ENCODE results near the gene ARSB.
"Not testable (repeated sequence)": the region's sequence is repeated elsewhere in the genome, so short reads cannot be mapped to it uniquely, and the experiment has no call there.

ARSB gene

DNA sequence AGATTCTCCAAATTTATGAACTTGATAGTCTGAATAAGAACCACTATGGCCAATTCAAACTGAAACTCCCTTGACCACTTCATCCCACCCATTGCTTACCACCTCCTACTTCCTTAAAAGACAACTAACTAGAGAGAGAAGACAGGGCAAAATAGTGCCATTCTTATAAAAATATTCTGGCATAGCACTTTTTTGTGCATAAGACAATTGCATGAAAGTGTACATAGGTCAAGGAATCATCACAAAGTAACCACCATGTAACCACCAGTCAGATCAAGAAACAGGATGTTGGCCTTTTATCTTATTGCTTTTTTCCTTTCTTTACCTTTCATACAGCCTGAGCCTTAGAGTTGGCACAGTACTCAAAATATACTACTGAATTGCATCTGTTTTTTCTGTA, 8.1 kb upstream of the ARSB start:
- no peak for DNase-seq

DNA sequence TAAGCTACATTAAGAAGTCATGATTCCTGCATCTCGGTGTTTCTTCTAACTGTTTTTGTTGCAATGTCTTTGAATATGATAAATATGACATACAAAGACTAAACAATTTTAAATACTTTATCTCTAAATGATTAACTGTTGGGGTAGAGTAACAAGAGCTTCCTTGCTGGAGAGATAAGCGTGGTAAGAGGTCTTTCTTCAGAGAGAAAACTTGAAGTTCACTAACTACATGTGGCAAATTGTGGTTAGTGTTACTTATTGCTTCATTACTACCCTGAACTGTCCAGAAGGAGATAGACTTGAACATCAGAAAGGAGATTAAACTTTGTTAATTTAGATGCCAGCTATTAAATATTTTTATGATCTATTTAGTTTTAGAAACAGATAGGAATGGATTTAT, 7.0 kb upstream of the ARSB start:
- DNase-seq = no peak

DNA sequence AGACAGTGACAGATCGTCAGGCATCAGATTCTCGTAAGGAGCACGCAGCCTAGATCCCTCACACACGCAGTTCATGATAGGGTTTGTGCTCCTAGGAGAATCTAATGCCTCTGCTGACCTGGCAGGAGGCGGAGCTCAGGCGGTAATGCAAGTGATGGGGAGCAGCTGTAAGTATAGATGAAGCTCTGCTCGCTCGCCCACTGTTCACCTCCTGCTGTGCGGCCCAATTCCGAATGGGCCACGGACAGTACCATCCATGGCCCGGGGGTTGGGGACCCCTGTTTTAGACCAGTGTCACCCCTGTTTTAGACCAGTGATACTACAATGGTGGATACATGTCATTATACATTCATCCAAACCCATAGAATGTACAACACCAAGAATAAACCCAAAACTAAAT, 4.0 kb upstream of the ARSB start:
- no peak for DNase-seq

DNA sequence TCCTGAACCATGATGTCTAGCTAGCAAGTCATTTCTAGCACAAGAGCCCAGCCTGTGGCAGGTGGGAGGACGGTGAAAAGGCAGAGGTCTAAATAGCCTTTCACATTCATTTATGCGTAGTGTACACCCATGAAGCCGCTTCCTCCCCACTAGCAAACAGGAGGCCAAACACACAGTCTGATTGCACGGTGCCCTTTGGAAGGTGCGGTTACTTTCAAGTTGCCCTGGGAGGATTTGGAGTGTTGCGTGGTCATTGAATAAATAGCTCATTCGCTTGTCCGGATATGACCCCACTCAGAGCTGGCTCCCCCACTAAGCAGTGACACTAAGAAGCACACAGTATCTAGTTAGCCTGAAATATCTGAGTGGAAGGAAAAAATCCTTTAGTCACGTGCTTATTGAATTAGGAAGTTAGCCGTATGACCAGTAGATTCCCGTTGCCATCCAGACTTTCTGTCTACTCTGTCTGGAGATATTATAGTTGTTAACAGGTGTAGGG, 664 bp upstream of the ARSB start:
- no peak for DNase-seq

DNA sequence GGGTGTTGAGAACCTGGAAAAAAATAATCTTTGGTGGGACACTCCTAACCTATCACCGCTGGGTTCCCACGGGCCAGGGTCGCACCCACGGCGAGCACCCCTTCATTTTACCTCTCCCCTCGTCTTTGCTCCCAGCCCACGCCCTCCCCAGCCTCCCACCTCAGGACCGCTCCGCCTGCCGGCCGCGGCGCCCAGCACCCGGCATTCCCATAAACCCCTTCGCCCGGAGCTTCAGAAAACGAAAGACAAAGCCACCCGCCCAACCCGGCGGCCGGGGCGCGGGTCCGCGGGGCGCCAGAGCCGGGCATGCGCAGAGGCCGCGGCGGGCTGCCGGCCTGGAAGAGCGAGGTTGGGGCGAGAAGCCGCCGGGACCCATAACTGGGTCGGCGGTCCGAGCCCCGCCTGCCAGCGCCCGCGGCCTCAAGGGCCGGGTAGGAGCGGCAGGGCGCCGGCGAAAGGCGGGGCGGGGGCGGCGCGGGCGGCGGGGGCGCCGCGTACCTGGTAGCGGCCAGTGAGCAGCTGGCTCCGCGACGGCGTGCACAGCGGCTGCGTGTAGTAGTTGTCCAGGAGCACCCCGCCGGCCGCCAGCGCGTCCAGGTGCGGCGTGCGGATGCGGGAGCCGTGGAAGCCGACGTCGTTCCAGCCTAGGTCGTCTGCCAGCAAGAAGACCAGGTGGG, 533 bp downstream of the ARSB start:
- DNase-seq = peak; percentile 41

DNA sequence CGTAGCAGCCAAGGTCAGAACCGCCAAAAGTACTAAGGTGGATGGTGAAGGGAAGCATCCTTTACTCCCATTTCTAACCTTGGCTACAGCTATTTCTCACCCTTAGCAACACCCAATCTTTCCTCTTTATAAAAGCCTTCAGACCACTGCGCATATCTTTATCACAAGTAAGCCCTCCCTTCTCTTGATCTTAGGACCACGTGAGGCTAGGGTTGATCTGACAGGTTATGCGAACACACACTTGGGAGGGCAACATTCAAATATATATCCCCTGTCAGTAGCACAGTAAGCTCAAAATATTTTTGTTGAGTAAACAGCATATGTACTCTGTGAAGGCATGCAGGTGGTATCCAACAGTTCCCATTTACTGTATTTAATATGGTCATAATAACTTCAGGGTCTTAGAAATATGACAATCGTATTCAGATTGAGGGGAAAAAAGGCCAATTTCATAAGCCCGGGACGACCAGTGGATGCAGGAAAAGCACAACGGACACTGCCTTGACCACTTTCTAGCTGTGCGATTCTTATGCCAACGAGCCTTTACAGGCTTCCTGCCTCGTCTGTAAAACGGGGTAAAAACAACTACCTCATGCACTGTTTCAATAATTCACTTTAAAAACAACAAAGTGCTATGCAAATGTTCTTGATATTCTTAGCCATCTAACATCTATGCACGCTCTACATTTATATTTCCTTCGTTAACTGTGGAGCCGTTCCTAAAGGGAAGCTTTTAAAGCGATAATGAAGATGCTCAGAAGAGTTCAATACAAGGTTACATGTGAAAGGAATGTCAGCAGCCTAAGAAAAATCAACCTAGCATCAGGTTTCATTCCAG, 1.3 kb downstream of the ARSB start:
- DNase-seq = no peak

DNA sequence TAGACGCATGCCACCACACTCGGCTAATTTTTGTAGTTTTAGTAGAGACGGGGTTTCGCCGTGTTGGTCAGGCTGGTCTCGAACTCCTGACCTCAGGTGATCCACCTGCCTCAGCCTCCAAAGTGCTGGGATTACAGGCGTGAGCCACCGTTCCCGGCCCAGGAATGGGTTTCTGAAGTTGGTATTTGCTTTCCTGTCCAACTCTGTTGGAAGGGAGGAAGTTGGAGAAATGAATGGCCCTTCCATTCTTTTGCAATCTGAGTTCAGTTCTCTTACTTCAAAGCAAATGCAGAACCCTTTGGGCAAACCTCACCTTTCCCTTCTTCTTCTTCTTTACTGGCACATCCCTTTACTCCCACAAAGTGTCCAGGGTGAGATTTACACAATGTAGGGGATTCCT, 1.9 kb downstream of the ARSB start:
- DNase-seq = not testable (repeated sequence)

DNA sequence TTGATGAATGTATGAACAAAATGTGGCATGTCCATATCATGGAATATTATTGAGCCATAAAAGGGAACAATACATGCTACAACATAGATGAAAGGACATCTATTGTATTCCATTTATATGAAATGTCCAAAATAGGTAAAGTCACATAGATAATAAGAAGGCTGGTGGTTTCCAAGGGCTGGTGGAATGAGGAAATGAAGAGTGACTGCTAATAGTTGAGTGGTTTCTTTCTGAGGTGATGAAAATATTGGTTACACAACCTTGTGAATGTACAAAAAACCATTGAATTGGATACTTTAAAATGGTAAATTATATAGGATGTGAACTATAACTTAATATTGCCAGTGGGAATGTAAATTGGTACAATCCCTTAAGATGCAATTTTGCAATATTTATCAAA, 5.2 kb downstream of the ARSB start:
- no peak for DNase-seq

DNA sequence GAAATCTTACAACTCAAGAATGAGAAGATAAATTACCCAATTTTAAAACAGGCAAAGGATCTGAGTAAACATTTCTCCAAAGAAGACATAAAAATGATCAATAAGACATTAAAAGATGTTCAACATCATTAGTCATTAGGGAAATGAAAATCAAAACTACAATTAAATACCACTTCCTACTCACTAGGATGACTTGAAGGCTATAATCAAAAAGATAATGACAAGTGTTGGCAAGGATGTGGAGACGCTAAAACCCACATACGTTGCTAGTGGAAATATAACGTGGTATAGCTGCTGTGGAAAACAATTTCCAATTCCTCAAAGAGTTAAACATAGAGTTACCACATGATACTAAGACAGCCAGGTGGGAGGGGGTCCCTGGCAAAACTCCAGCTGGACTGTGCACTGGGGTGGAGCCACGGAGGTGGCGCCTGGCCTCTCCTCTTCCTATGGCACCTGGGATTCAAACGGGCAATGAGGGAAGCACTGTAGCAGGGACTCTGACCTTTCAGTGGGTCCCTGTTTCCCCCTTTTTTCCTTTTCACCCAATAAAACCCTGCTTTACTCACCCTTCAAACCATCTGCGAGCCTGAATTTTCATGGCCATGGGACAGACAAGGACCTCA, 5.9 kb downstream of the ARSB start:
- DNase-seq = no peak

DNA sequence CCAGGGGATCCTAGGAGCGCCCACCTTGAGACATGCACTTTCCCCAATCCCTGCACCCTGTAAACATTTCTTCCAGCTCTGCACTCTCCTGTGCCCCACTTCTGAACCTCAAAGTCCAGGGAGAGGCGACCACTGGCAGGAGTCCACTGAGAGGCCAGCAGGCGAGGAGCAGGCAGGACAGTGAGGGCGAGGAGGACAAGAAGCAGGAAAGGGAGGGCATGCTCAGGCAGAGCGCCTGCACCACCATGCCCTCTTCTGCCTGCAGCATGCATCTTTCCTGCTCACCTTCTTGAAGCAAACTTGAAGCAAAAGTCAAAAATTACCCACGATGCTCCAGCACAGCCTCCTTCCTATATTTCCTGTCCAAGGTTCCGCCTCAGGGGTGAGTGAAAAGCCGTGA, 10.1 kb downstream of the ARSB start:
- no peak for DNase-seq

DNA sequence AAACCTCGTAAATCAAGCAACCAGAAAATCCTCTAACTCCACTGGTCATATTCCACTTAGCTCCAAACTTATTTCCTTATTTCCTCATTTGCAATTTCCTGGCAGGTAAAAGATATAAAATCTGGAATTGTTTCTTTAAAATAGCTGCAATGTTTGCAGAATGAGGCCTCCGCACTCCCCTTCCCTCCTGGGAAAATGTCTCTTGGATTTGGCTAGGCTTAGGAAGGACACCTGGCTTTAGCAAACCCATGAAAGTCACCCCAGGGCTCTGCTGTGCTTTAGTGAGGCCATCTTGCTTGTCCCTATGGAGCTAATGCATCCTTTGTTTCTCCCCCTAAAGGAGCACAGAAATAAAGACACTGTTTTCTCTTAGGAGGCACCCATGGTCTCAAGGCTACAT, 10.5 kb downstream of the ARSB start:
- DNase-seq = no peak

DNA sequence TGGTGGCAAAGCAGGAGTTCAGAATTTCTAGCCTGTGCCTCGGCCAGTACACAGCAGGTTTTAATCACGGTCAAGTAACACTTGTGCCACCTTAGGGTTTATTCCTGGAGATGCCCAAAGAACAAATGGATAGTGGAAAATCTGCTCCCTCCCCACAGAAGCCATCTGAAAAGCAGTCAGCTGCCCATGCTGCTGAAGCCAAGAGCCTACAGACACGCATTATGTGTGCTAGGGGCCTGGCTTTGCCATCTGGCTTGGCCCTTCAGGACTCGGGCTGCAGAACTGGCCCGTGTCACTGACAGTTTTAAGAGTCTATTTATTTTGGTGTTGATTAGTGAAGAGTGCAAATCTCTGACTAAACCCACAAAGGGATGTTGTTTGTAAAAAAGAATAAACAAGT, 11.1 kb downstream of the ARSB start:
- DNase-seq = no peak

DNA sequence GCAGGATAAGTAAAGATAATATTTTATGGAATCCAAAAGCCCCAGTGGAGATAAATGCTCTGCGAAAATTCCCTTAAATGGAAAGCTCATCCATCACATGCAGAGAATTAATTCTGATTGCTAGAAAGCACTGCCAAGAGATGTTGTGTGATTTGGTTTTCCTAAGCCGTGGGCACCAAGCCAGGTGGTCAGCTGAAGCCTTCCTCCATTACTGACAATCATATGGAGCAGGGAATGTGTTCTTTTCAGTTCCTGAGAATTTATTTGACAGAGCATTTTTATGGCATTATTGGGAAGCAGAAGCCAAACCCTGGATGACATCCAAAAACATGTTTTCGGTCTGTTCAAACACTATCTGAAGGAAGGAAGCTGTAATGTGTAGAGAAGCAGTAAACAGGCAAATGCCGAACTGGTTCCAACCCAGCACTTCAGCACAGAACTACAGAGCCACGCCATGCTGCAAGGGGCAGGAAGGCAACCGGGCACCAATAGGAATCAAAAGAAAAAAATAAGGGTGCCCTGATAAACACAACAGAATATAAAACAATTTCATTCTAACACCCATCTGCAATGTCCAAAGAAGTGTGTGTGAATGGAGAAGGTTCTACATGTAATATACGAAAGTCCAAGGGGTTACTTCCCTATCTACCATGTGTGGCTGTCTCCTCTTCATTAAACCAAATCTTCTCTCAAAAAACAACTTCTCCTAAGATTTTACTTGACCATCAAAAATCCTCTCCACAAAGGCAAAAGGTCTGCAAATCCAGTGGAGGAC, 12.3 kb downstream of the ARSB start:
- peak; percentile 41 for DNase-seq

DNA sequence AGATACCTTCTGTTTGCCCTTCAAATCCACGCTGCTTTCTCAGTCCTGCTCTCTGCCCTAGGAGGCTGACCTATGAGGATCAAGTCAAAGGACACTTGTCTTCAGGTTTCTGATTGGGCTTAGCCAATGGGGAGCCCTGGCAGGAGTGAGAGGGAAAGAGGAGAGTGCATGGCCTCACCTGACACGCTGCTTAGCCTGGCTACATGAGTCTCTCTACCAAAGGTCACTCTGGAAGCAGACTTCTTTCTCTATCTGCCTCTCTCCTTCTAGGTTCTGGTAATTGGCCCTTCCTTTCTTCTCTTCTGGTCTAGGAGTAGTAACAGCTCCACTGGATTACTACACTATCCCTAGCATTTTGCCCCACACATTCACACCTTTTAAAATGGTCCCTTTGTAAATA, 13.1 kb downstream of the ARSB start:
- no peak for DNase-seq

DNA sequence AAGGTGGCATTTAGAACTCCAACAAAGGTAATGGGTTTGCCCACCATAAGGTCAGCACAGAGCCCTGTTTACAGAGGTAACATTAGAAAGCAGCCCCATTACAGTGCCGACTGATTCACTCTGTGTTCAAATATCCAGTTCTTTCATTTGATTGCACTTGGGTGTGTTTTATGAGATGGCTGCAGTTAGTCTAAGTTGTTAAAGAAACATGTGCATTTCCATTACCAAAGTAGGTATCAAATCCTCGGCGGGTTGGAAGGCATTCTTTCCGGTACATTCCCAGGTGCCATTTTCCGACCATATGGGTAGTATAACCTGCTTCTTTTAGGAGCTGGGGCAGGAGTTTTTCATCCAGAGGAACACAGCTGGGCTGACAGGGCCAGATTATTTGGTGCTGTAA, 16.3 kb downstream of the ARSB start:
- no peak for DNase-seq

DNA sequence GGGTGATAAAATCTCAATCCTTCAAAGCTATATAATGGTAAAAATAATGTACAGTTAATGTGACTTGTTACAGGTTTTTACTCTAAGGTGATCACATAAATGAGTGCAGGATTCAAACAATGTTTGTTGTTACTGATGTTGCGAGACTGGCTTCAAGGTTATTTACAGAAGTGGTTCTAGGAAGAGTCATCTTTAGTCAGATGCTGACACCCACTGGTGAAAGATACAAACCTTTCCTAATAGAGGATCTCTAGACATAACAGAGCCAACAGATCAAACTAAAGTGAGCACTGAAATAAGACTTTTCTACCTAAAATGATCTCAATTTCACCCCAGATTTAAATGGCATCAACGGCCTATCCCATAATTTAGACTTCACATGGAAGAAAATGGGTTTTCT, 20.2 kb downstream of the ARSB start:
- no peak for DNase-seq

DNA sequence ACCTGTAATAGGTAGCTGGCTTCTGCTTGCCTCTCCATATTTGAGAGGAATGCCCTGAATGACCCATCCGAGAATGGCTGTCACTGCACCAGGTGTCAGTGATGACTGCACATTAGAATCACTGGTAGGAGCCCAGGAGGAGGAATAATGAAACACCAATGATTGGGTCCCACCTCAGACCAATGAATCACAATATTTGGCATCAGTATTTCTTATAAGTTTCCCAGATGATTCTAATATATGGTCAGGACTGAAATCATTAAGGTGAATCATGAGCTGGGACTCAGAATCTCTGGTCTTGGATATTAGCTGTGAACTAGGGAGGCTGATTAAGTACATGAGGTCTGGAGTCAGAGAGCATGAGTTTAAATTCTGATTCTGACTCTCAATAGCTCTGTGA, 23.4 kb downstream of the ARSB start:
- DNase-seq = no peak

DNA sequence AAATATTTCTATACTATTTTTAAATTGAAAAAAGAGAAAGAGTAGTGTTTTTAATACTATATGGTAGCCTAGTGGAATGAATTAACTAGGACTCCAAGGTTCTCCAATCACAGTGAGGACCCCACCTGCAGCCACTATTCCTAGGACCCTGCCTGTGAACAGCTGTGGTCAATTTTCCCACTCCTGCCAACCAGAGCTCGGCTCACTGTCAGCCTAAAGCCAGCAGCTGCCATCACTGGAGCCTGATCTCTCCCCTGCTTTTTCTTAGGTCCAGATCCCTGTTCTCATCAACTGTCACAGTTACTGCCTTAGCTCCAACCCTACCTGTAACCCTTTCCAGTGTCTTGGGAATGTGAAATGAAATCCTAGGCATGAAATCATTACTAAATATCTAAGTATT, 25.3 kb downstream of the ARSB start:
- DNase-seq = no peak

DNA sequence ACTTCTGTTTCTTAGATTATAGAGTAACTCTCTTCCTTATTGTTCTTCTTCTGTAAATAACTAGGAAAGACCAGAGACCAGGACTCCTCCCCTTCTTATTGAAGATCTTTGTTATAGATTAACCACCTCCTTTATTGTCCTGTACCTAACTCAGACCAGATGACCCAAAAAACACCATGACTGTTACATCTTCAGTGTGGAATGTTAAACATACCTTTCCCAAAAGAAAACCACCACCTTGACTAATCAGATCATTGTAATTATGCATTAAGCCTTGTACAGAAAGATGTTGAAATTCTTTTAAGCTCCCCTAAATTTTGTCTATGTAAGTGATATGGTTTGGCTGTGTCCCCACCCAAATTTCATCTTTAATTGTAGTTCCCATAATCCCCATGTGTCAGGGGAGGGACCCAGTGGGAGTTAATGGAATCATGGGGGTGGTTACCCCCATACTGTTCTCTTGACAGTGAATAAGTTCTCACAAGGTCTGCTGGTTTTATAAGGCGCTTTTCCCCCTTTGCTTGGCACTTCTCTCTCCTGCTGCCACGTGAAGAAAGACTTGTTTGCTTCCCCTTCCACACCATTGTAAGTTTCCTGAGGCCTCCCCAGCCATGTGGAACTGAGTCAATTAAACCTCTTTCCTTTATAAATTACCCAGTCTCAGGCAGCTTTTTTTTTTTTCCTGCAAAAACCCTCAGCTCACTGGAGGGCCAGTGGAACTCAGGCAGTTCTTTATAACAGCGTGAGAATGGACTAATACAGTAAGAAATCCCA, 26.3 kb downstream of the ARSB start:
- no peak for DNase-seq

DNA sequence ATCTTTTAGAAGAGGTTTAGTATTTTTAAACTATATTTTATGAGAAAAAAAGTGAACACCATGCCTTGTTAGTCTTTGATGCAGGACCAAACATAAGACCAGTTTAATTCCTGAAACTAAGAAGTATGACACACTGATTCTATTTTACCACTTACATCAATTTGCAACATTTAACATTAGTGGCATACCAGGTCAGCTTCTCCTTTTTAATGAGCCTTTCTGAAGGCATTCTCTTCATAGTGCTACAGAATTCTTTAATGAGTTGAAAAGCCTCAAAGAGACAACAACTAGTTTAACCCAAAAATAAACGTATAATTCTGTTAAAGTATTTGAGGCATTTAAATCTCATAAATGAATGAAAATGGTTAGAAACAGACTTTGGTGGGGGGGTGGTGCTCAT, 28.2 kb downstream of the ARSB start:
- DNase-seq = no peak

DNA sequence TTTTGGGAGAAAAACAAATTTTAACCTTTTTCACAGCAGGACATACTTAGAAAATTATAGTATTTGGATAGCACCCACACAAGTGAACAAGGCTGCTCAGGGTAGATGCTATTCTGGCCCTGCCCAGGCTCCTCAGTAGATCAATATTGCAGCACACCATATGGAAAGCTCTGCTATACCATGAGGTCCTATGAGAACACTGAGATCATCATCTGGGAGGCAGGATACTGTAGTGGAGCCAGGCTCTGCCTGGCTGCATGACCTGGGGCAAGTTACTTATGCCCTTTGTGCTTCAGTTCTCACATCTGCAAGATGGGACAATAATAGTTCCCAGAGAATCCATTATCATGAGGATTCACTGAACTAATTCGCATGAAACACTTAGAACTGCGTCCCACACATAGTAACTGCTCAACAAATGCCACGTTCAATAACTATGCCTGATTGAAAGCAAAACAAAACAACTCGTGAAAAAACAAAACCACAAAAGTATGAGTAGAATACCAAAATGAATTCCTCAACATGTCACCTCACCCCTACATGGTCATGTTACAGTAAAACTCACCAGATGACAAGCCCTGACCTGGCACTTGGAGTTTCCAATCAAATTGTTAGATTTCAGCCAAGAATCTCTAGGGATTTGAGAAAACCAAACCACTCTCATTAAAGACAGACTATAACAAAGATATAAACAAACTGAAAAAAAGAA, 31.9 kb downstream of the ARSB start:
- DNase-seq = no peak

DNA sequence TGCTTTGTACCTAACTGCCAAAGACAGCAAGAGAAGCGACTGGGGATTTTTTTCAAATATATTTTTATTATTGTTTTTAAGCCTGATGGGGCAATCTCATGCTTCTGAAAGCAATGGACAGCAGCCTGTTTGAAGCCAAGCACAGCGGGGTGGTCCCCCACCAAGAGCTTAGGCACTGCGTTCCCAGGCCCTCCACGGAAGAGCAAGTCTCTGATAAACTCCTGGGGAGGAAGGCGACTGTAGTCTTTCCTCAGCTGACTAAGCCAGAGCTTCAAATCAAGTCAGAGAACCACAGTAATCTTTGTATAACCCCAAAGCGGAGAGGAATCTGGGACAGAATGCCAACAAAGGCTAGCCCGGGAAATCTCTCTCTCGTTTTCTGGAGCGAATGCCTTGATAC, 54.4 kb downstream of the ARSB start:
- no peak for DNase-seq

Measured in NCI-H1105 (cell line).